ENCODE measurements around the gene LILRB5.
A peak's percentile ranks its signal among the peaks of the same experiment; 100 is the strongest.
"Not testable (repeated sequence)": the region's sequence is repeated elsewhere in the genome, so short reads cannot be mapped to it uniquely, and the experiment has no call there.

The LILRB5 gene

GRCh38 chr19:54274516-54274915 lies 17.4 kb upstream of the LILRB5 start:
- DNase-seq = not testable (repeated sequence)

DNA sequence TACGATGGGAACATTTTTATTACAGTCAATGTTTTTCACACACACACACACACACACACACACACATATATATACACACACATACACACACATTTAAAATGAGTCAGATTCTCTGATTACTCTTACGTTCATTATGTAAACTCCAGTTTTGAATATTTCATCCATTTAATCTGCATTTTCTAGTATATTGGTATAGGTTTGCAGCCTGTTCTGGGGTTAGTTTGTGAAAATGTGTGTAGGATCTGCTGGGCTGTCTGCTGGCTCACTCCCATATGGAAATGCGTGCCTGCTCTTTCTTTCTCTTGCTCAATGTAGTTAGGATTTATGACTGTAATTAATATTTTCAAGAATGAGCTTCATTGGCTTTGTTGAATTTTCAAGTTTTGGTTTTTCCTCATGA lies 16.7 kb upstream of the LILRB5 start:
- no peak for DNase-seq

- DNase-seq = not testable (repeated sequence)
These were observed 15.1 kb upstream of the LILRB5 start for GRCh38 chr19:54272181-54272580.

GRCh38 chr19:54271587-54271986 lies 14.5 kb upstream of the LILRB5 start:
- not testable (repeated sequence) for DNase-seq

DNA sequence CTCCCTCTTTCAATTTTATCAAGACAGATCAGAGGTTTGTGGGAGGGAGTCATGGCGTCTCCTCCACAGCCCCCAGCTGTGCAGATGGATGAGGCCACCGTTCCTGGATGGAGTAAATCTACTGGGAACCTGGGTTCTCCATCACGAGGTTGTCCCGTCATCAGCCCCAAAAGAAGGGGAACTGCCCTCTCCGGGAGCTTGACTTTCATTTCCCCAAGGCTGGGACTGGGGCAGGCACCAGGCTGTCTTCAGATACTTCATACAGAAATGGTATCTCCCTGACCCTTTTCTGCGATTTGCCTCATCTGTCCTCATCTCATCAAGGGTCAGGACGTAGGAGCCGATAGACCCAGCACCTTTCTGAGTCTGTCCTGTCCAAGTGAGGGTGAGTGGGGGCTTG lies 14.0 kb upstream of the LILRB5 start:
- DNase-seq = no peak

- no peak for DNase-seq
These were observed 11.9 kb upstream of the LILRB5 start for GRCh38 chr19:54268936-54269335.

DNA sequence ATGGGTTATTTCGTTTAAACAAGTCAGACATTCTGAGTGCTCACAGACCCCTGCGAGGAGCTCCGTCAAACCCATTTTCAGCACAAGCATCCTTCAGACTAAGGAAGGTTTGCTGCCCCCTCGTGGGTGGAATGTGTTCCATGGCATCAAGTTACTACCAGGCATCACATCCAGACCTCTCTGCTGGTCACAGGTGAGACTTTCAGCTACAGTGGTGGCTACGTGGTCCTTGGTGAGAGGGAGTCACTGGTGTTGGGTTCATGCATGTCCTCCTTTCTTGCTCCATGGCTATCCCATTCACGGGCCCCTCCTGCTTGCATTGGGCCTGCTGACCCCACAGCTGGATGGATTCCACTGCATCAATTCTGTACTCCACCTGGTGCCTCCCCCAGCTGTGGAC lies 9.1 kb upstream of the LILRB5 start:
- DNase-seq = peak; percentile 68

DNA sequence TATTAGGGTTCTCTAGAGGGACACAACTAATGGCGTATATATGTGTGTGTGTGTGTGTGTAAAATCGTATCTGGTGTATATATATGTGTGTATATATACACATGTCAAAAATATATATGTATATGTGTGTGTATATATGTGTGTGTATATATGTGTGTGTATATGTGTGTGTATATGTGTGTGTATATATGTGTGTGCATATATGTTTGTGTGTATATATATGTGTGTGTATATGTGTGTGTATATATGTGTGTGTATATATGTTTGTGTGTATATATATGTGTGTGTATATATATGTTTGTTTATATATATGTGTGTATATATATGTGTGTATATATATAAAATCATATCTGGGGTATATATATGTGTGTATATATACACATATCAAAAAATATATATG lies 5.4 kb upstream of the LILRB5 start:
- DNase-seq = no peak

DNA sequence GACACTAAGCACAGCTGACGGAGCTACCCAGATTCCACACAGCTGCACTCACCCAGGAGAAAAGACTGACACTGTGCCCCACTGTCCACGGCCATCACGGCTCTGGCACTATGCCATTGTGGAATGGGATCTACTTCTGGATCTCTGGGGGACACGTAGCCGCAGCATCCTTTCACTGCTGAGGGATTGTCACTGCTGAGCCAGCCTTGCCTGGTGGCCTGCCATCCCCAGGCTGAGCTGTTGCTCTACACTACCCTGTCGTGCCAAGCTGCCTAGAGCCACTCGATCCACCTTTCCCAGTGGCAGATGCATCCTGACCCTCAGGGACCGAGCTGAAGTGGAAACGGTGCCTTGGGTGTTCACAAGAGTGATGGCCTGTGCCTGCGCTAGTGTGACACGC lies 5.0 kb upstream of the LILRB5 start:
- no peak for DNase-seq

DNA sequence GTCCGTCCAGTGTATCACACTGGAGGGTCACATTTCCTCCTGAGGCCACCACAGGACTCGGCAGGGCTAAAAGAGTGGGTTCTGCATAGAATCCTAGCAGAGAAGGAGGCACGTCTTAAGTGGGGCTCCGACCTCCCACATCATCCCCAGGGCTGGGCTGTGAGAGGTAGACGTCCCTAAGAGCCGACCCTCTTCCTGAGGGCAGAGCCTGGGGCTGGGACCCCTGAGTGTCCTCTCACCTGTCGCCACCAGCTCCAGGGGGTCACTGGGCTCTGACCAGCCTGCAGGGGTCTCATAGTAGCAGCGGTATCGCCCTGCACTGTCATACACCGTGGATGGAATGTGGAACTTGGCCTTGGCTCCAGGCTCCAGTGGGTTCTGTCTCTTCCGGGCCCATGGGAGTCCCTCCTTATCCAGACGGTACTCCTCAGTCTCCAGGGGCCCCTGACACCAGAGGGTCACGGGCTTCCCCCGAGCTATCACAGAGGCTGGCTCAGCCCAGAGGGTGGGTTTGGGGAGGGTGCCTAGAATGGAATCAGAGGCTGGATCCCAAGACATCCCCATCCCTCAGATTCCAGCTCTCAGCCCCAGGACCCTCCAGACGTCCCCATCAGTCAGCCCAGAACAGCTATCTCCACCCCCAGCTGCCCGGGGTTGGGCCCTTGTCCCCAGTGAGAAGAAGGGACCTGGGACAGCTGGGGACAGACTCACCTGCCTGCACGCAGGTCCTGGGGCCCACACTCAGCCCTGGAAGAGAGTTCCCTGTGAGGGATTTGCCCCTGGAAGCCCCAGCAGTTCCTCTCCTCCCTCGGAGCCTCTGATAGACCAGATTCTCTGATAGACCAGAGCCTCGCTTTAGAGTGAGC lies 590 bp downstream of the LILRB5 start:
- DNase-seq = no peak

DNA sequence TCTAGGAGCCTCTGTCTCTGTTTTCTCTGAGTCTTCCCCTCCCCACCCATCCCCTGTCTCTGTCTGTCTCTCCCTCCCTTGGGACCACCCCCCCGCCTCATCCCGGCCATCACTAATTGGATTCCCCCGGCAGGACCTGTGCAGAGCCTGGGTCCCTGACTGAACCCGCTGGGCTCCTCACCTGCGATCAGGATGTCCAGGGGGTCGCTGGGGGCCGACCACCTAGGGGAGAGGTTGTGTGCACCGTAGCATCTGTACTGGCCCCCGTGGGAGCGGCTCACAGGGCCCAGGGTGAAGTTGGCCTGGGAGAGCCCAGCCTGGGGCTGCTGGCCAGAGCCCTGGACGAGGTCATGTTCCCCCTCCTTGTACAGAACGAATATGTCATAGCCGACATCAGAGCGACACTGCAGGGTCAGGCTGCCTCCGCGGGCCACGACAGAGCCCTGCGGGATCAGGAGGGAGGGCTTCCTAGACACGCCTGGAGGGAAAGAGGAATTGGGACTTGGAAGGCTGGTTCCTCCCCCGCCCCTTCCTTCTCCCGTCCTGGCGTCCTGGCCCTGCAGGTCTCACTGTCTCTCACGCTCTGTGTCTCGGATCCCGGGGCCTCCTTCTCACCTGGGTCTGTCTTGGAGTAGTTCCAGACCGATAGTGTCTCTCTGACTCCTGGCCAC lies 1.8 kb downstream of the LILRB5 start:
- DNase-seq = no peak

DNA sequence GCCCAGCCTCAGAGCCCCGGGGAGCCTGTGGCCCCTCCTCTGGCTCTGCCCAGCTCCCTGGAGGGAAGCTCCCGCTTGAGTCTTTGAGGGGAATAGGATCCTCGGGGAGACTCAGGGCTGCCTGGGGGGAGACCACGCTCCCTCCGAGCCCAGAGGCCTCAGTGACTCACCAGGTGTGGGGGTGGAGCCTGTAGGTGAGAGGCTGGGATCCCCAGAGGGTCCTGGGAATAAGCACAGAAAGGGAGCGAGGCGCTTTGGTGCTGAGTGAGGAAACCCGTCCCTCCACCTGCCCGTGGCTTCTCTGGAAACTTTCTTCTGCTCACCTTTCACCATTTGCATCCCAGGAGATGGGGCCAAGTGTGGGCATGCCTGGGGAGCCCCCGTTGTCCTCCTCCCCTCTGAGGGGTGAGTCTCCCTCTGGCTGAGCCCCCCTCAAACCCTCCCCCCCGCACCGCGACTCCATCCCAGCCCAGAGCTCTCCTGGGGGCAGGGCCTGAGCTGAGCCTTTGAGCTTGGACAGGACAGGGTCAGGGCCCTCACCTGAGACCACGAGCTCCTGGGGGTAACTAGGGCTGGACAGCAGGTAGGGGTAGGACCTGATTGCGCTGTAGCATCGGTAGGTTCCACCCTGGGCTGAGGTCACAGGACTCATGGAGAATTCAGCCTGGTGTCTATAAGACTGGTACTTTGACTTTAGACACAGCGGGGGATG lies 2.7 kb downstream of the LILRB5 start:
- DNase-seq = no peak

GRCh38 chr19:54253331-54254194 lies 3.5 kb downstream of the LILRB5 start:
- no peak for DNase-seq

DNA sequence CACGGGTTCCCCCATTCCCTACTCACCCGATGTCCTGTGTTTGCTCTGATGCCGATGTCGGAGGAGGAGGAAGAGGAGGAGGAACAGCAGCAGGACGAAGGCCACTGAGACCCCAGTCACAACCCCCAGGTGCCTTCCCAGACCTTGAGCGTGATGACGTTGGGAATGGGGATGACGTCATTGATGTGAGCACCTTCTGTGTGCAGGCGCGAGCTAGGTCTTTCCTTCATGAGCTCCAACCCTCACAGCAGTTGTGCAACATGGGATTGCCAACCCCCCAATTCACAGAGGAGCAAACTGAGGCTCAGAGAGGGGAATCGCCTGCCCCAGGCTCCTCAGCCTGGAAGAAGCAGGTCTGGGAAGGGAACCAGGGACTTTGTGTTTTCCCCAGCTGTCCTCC lies 4.2 kb downstream of the LILRB5 start:
- no peak for DNase-seq

GRCh38 chr19:54252243-54252642 lies 4.8 kb downstream of the LILRB5 start:
- no peak for DNase-seq

GRCh38 chr19:54248016-54248601 lies 9.0 kb downstream of the LILRB5 start:
- DNase-seq = peak; percentile 30

- DNase-seq = no peak
These were observed 9.8 kb downstream of the LILRB5 start for GRCh38 chr19:54247106-54247930.

- no peak for DNase-seq
These were observed 11.1 kb downstream of the LILRB5 start for GRCh38 chr19:54245936-54246335.

GRCh38 chr19:54243809-54244208 lies 13.3 kb downstream of the LILRB5 start:
- DNase-seq = not testable (repeated sequence)

GRCh38 chr19:54242646-54243045 lies 14.4 kb downstream of the LILRB5 start, which contains the start of gene LILRA6:
TSS of gene LILRA6 (minus strand) at chr19:54242790.
- DNase-seq = not testable (repeated sequence)

- not testable (repeated sequence) for DNase-seq
These were observed 14.8 kb downstream of the LILRB5 start for GRCh38 chr19:54242234-54242633.
